ENCODE results near the gene RFT1. TPM values are rescaled to one million over a fixed set of nuclear protein-coding genes. Genes with fewer than 3 reads are reported as not detected.
A peak's percentile ranks its signal among the peaks of the same experiment; 100 is the strongest.

The RFT1 gene
- total RNA-seq, 4 donors from 2014 or later: 14.4 to 17.7 (median 16.2) TPM

DNA sequence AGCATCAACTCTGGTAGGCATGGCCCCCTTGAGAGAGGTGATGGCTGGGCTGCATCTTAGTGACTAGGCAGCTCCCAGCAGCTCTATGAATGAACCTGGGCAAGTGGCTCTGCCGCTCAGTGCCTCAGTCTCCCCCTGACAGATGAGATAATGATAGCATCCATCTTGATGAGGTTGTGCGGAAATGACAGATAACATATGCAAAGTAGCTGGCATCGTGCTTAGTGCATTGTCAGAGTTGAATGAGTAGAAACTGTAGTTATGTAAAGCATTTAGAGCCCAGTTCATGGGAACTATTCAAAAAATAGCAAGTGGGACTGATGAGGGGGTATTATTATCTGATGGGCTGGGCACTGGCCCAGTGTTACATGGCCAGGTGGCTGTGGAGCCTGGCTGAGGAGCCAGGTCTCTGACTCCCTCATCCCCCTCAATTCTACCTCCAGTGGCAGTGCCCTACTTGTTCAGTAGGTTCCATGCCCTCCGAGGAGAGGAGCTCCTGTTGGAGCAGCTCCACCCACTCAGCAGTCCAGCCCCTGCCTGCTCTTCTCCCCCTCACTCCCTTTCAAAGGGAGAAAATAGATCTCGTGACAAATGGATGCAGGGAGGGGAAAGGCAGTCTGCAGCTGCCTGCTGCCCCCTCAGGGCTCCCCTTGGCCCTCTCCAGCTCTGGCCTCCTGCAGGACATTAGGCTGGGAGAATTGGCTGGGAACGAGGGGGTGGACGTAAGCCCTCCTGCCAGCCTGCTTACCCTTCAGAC is 37.4 kb upstream of the RFT1 start:
- intact Hi-C loops (cut with DNase I): loop anchor here (5.0 kb wide), 1 partner anchor 40 kb away; no protein-coding TSS in a partner anchor
- Histone ChIP-seq H3K36me3 (no peaks in the 10 kb centered on the region), H3K4me3 (replicated peaks in 1 of 3) (no peak overlapping the region)

DNA sequence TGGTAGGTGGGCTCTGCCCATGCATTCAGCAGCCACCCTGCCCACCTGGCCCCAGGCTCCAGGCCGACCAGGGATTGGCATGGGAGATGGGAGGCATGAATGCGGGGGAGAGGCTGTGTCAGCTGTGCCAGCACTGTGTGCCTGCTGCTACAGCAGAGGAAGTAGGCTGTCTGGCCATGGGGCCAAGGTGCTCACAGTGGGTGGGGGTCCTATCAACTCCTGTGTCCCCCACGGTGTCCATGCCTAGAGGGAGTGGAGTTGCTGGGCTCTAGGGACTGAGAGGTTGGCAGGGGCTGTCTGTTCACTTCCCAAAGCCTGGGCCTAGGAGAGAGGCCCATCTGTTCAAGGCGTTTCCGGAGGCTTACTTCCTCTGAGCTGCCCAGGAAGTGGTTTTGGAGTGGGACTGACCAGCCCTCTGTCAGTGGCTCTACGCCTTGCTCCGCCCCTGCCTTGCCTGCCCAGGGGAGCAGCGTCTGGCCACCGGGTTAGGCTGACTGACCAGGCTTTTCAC is 36.6 kb upstream of the RFT1 start:
- Histone ChIP-seq H3K4me3 (replicated peaks in 1 of 3) (no peak overlapping the region), H3K9me3 (no peaks in the 10 kb centered on the region), H3K27ac (peak overlapping the region; percentile 74 to 98 (median 88)), H3K27me3 (no peaks in the 10 kb centered on the region), H3K36me3 (no peaks in the 10 kb centered on the region), H3K4me1 (peaks cover 61 to 81% of the 10 kb centered on the region in 2 donors)
- peak; percentile 72 to 80 for DNase-seq
- WGBS, 2 donors: 28 to 60% methylated on average over 1 to 8 of the region's 9 CpGs
- intact Hi-C loops (cut with DNase I): loop anchor here (5.0 kb wide), 1 partner anchor 40 kb away; no protein-coding TSS in a partner anchor
- no peak for TF ChIP-seq POLR2A (IDR thresholded peaks at IDR 0.05)
- TF ChIP-seq, protein P1, sequence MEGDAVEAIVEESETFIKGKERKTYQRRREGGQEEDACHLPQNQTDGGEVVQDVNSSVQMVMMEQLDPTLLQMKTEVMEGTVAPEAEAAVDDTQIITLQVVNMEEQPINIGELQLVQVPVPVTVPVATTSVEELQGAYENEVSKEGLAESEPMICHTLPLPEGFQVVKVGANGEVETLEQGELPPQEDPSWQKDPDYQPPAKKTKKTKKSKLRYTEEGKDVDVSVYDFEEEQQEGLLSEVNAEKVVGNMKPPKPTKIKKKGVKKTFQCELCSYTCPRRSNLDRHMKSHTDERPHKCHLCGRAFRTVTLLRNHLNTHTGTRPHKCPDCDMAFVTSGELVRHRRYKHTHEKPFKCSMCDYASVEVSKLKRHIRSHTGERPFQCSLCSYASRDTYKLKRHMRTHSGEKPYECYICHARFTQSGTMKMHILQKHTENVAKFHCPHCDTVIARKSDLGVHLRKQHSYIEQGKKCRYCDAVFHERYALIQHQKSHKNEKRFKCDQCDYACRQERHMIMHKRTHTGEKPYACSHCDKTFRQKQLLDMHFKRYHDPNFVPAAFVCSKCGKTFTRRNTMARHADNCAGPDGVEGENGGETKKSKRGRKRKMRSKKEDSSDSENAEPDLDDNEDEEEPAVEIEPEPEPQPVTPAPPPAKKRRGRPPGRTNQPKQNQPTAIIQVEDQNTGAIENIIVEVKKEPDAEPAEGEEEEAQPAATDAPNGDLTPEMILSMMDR (IDR thresholded peaks at IDR 0.05): no peak

More for the DNA sequence above, 37.4 kb upstream of the RFT1 start:
- Histone ChIP-seq H3K27me3 (no peaks in the 10 kb centered on the region), H3K9me3 (no peaks in the 10 kb centered on the region), H3K4me1 (peaks cover 61 to 89% of the 10 kb centered on the region in 2 donors), H3K27ac (peak overlapping the region; percentile 74 to 98 (median 88))
- peak in 1 of 2 donors; percentile 38 for DNase-seq
- WGBS, 2 donors: 61 to 64% methylated on average over 7 of the region's 7 CpGs
- TF ChIP-seq, protein P1 (IDR thresholded peaks at IDR 0.05): no peak
- no peak for TF ChIP-seq POLR2A (IDR thresholded peaks at IDR 0.05)

DNA sequence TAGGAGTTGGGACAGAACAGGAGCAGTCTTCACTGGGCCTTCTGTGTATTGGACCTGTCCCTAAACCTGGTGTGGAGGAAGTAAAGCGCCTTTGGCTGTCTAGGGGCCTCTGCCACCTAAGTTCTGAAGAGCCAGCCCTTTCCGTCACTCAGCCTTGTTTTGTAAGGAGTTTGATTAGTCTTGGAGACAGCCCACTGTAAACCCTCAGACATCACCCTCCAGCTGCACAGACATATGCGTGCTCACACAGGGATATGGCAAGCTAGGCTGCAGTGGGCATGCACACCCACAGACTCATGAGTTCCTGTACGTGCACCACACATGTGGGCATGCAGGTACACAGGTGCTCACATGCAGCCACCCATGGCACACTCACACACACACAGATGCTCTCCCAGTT is 36.0 kb upstream of the RFT1 start:
- DNase-seq: no peak
- H3K4me1 ChIP-seq: peaks cover 56 to 75% of the 10 kb centered on the region in 2 donors
- TF ChIP-seq, protein P1 (IDR thresholded peaks at IDR 0.05): no peak
- TF ChIP-seq POLR2A (IDR thresholded peaks at IDR 0.05): no peak
- 93 to 97% methylated on average over 4 of the region's 4 CpGs for WGBS, 2 donors
- no peaks in the 10 kb centered on the region for H3K9me3 ChIP-seq
- intact Hi-C loops (cut with DNase I): loop anchor here (5.0 kb wide), 1 partner anchor 39 kb away; no protein-coding TSS in a partner anchor
- no peak overlapping the region for H3K4me3 ChIP-seq (replicated peaks in 1 of 3)
- H3K27ac ChIP-seq: peak overlapping the region; percentile 74 to 98 (median 88)
- no peaks in the 10 kb centered on the region for H3K36me3 ChIP-seq
- no peaks in the 10 kb centered on the region for H3K27me3 ChIP-seq

DNA sequence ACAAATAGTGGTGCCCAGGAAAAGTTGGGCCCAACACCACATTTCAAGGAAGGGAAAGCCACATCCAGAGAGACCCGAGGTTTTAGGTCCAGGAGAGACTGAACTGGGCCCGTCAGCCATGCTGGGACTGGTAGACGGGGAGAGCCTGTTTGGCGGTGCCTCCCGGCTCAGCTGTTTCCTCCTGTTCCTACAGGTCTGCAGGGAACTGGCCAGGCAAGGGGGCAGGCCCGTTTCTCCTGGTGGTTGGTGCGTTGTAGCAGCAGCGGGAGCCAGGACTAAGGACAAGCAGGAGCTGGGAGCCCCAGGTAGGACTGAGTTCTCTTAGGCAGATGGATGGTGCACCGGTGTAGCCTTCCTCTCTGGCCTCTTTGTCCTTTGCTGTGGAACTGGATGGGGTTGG is 34.7 kb upstream of the RFT1 start:
- intact Hi-C loops (cut with DNase I): loop anchor here (5.0 kb wide), 1 partner anchor 38 kb away; no protein-coding TSS in a partner anchor
- Histone ChIP-seq H3K4me1 (peaks cover 49 to 68% of the 10 kb centered on the region in 2 donors), H3K27me3 (no peaks in the 10 kb centered on the region), H3K4me3 (replicated peaks in 1 of 3) (no peak overlapping the region), H3K36me3 (no peaks in the 10 kb centered on the region), H3K9me3 (no peaks in the 10 kb centered on the region), H3K27ac (peak overlapping the region in 2 of 3 donors; percentile 36 to 44)
- no peak for TF ChIP-seq POLR2A (IDR thresholded peaks at IDR 0.05)
- TF ChIP-seq, protein P1 (IDR thresholded peaks at IDR 0.05): no peak
- 65 to 69% methylated on average over 5 to 9 of the region's 9 CpGs for WGBS, 2 donors
- no peak for DNase-seq
